H1 (cell line): ENCODE results near the gene GFI1B. TPM values are rescaled to one million over a fixed set of nuclear protein-coding genes. Genes with fewer than 3 reads are reported as not detected.

ENCODE experiments used
- CTCF ChIA-PET: fragments of 300-600 bp; sonication (Branson Sonifier 250); formaldehyde crosslinking; loops from one replicate; lab custom pipeline; 2021; ENCODE audit not compliant: partially characterized antibody; lab: Charles Lee
- POLR2A ChIA-PET: fragments of 300-600 bp; sonication (Branson Sonifier 250); formaldehyde crosslinking; loops from one replicate; lab custom pipeline; 2021; ENCODE audit warnings: inconsistent platforms; ENCODE audit not compliant: partially characterized antibody; lab: Charles Lee
- DNase-seq, 2 experiments: peaks; one replicate each; pipeline versions ENCODE4 v3.0.0 to v3.0.0-alpha.2; 2010 to 2022; ENCODE audit warnings: low spot score in 2 of 2, low read depth in 1 of 2, mixed read lengths in 1 of 2
- FAIRE-seq: peaks from 2 replicates; lab custom pipeline; 2011; peaks lifted over from hg19 to GRCh38; lab: Jason Lieb, UNC
- H2AFZ ChIP-seq: 2 replicates; pipeline ENCODE4 v1.8.1; 2012; ENCODE audit warnings: low read length, inconsistent platforms
- H2AK5ac ChIP-seq: 2 replicates; pipeline ENCODE4 v1.6.1; 2013; ENCODE audit warnings: low read depth, low read length
- H2BK120ac ChIP-seq: replicated peaks from 2 replicates; pipeline ENCODE3; 2013; ENCODE audit warnings: low read depth, low read length, inconsistent platforms
- H2BK12ac ChIP-seq: 2 replicates; pipeline ENCODE4 v1.6.1; 2013; ENCODE audit warnings: low read depth, low read length
- H2BK15ac ChIP-seq: 2 replicates; pipeline ENCODE4 v1.6.1; 2013; ENCODE audit warnings: low read length
- H2BK20ac ChIP-seq: 2 replicates; pipeline ENCODE4 v1.6.1; 2013; ENCODE audit warnings: low read length
- H2BK5ac ChIP-seq: 2 replicates; pipeline ENCODE4 v1.6.1; 2013; ENCODE audit warnings: low read depth, low read length
- H3K14ac ChIP-seq: 2 replicates; pipeline ENCODE4 v1.6.1; 2013; ENCODE audit warnings: inconsistent platforms; ENCODE audit not compliant: insufficient read length
- H3K18ac ChIP-seq: 2 replicates; pipeline ENCODE4 v1.6.1; 2013; ENCODE audit warnings: low read length; ENCODE audit errors: extremely low read depth
- H3K23ac ChIP-seq: 2 replicates; pipeline ENCODE4 v1.6.1; 2013; ENCODE audit warnings: inconsistent platforms; ENCODE audit not compliant: insufficient read length
- H3K23me2 ChIP-seq: 2 replicates; pipeline ENCODE4 v1.6.1; 2013; ENCODE audit warnings: low read depth, low read length
- H3K27ac ChIP-seq: 2 replicates; pipeline ENCODE4 v1.6.1; 2011; ENCODE audit warnings: low read depth, low read length, inconsistent platforms
- H3K27me3 ChIP-seq, 4 experiments: replicated peaks in 1 of 4; 1 replicate in 1 of 4; 2 replicates in 3 of 4; pipeline versions ENCODE4 v1.6.1 to v1.8.1; 2011 to 2013; ENCODE audit warnings: low read length in 3 of 4, mild to moderate bottlenecking in 3 of 4, inconsistent platforms in 2 of 4, mixed read lengths in 2 of 4, moderate library complexity in 1 of 4; ENCODE audit not compliant: control insufficient read depth in 3 of 4, insufficient read depth in 3 of 4; ENCODE audit errors: extremely low read depth in 1 of 4
- H3K36me3 ChIP-seq, 4 experiments: 2 replicates each; pipeline versions ENCODE4 v1.6.1 to v1.8.1; 2011 to 2013; ENCODE audit warnings: mild to moderate bottlenecking in 4 of 4, low read length in 3 of 4, moderate library complexity in 2 of 4, control low read depth in 1 of 4, inconsistent platforms in 1 of 4; ENCODE audit not compliant: insufficient read depth in 4 of 4, control insufficient read depth in 2 of 4
- H3K4ac ChIP-seq: replicated peaks from 2 replicates; pipeline ENCODE3; 2013; ENCODE audit warnings: low read length, low read depth, mixed read lengths, inconsistent platforms; ENCODE audit not compliant: insufficient read length
- H3K4me1 ChIP-seq, 4 experiments: replicated peaks in 1 of 4; 1 replicate in 1 of 4; 2 replicates in 3 of 4; pipeline versions ENCODE4 v1.6.1 to v1.8.1; 2011 to 2013; ENCODE audit warnings: low read length in 3 of 4, inconsistent platforms in 2 of 4, mixed read lengths in 1 of 4; ENCODE audit not compliant: insufficient read depth in 4 of 4, control insufficient read depth in 3 of 4
- H3K4me2 ChIP-seq, 2 experiments: 2 replicates each; pipeline versions ENCODE4 v1.6.1 to v1.8.1; 2011 to 2013; ENCODE audit warnings: low read depth in 2 of 2, low read length in 2 of 2, control low read depth in 1 of 2, inconsistent platforms in 1 of 2, mild to moderate bottlenecking in 1 of 2; ENCODE audit not compliant: insufficient read depth in 1 of 2
- H3K4me3 ChIP-seq, 4 experiments: fragments of 200-600, 300-600 bp in 1 of 4; sonication (generic), shearing (Covaris generic), sonication (Bioruptor Twin) in 1 of 4; 2 replicates each; pipeline versions ENCODE4 v1.5.1 to v1.8.1; 2011 to 2016; ENCODE audit warnings: low read length in 4 of 4, low read depth in 3 of 4, control low read depth in 2 of 4, inconsistent platforms in 2 of 4, mild to moderate bottlenecking in 2 of 4, mixed read lengths in 1 of 4, moderate library complexity in 1 of 4; ENCODE audit not compliant: insufficient read depth in 2 of 4; ENCODE audit errors: extremely low read depth in 1 of 4
- H3K56ac ChIP-seq: replicated peaks from 2 replicates; pipeline ENCODE3; 2013; ENCODE audit warnings: low read depth, mild to moderate bottlenecking, mixed read lengths, low read length, inconsistent platforms; ENCODE audit not compliant: insufficient read length
- H3K79me1 ChIP-seq: 2 replicates; pipeline ENCODE4 v1.6.1; 2013; ENCODE audit warnings: low read depth, low read length, control low read depth
- H3K79me2 ChIP-seq, 2 experiments: 2 replicates each; pipeline versions ENCODE4 v1.6.1 to v1.8.1; 2012 to 2013; ENCODE audit warnings: low read length in 2 of 2, mild to moderate bottlenecking in 2 of 2, inconsistent platforms in 1 of 2; ENCODE audit not compliant: insufficient read depth in 2 of 2, control insufficient read depth in 1 of 2
- H3K9ac ChIP-seq, 4 experiments: replicated peaks in 1 of 4; 1 replicate in 1 of 4; 2 replicates in 3 of 4; pipeline versions ENCODE4 v1.6.1 to v1.8.1; 2011 to 2013; ENCODE audit warnings: low read depth in 3 of 4, low read length in 3 of 4, control low read depth in 2 of 4, mild to moderate bottlenecking in 2 of 4, moderate library complexity in 2 of 4, inconsistent platforms in 1 of 4; ENCODE audit errors: extremely low read depth in 1 of 4
- H3K9me3 ChIP-seq, 2 experiments: 2 replicates each; pipeline versions ENCODE4 v1.6.1 to v1.8.1; 2012 to 2013; ENCODE audit warnings: mild to moderate bottlenecking in 2 of 2, moderate library complexity in 2 of 2, control low read depth in 1 of 2, inconsistent platforms in 1 of 2, low read depth in 1 of 2, low read length in 1 of 2, mixed read lengths in 1 of 2; ENCODE audit not compliant: insufficient read depth in 2 of 2
- H4K20me1 ChIP-seq, 2 experiments: replicated peaks in 1 of 2; 2 replicates each; pipeline versions ENCODE3 to v1.8.1; 2011 to 2013; ENCODE audit warnings: inconsistent platforms in 2 of 2, low read length in 2 of 2, mild to moderate bottlenecking in 1 of 2; ENCODE audit not compliant: insufficient read depth in 2 of 2, control insufficient read depth in 1 of 2
- H4K5ac ChIP-seq: 2 replicates; pipeline ENCODE4 v1.6.1; 2013; ENCODE audit warnings: low read length, low read depth, mixed read lengths, inconsistent platforms; ENCODE audit not compliant: insufficient read length
- H4K8ac ChIP-seq: 2 replicates; pipeline ENCODE4 v1.8.0; 2013; ENCODE audit warnings: mild to moderate bottlenecking, moderate library complexity, low read length, inconsistent platforms; ENCODE audit not compliant: insufficient read depth; ENCODE audit errors: extremely low read depth
- H4K91ac ChIP-seq: replicated peaks from 2 replicates; pipeline ENCODE3; 2013; ENCODE audit warnings: low read length, mixed read lengths, inconsistent platforms; ENCODE audit not compliant: insufficient read length
- ASH2L ChIP-seq: fragments of 200-600, 300-600 bp; sonication (generic); IDR thresholded peaks from one replicate; pipeline ENCODE4 v1.7.1; 2017; ENCODE audit warnings: low read length
- BACH1 ChIP-seq: IDR thresholded peaks from 2 replicates; pipeline ENCODE4 v1.6.1; 2012; ENCODE audit warnings: low read length, improper control_type of control experiment
- BRCA1 ChIP-seq: IDR thresholded peaks from 2 replicates; pipeline ENCODE4 v1.6.1; 2012; ENCODE audit warnings: low read depth, low read length, improper control_type of control experiment
- CEBPB ChIP-seq: IDR thresholded peaks from 2 replicates; pipeline ENCODE4 v1.6.1; 2012; ENCODE audit warnings: low read depth, low read length
- CHD2 ChIP-seq: IDR thresholded peaks from 2 replicates; pipeline ENCODE4 v1.6.1; 2012; ENCODE audit warnings: low read length, improper control_type of control experiment
- GABPA ChIP-seq: IDR thresholded peaks from 2 replicates; pipeline ENCODE4 v1.6.1; 2011; ENCODE audit warnings: mild to moderate bottlenecking, low read length, moderate library complexity, borderline replicate concordance; ENCODE audit not compliant: insufficient read depth
- JUN ChIP-seq: IDR thresholded peaks from 2 replicates; pipeline ENCODE4 v1.6.1; 2011; ENCODE audit warnings: low read depth, mild to moderate bottlenecking, improper control_type of control experiment, low read length
- JUND ChIP-seq: IDR thresholded peaks from 2 replicates; pipeline ENCODE4 v1.6.1; 2011; ENCODE audit warnings: mild to moderate bottlenecking, improper control_type of control experiment, low read length
- KDM1A ChIP-seq: fragments of 200-600, 300-600 bp; sonication (generic); IDR thresholded peaks from 2 replicates; pipeline ENCODE4 v1.7.1; 2016; ENCODE audit warnings: mild to moderate bottlenecking, low read length, borderline replicate concordance
- PHF8 ChIP-seq: fragments of 200-600 bp; sonication (generic); conservative IDR thresholded peaks from 2 replicates; pipeline ENCODE4 v1.7.1; 2012; ENCODE audit warnings: low read depth, mild to moderate bottlenecking, inconsistent platforms, low read length, moderate library complexity
- RBBP5 ChIP-seq: IDR thresholded peaks from 2 replicates; pipeline ENCODE4 v1.7.1; 2012; ENCODE audit warnings: low read depth, mild to moderate bottlenecking, inconsistent platforms, low read length, moderate library complexity, borderline replicate concordance
- SRF ChIP-seq: IDR thresholded peaks from 2 replicates; pipeline ENCODE4 v1.6.1; 2011; ENCODE audit warnings: mild to moderate bottlenecking, low read depth, low read length, moderate library complexity
- TAF1 ChIP-seq: IDR thresholded peaks from 2 replicates; pipeline ENCODE4 v1.6.1; 2011; ENCODE audit warnings: mild to moderate bottlenecking, low read depth, low read length
- TBP ChIP-seq: IDR thresholded peaks from 2 replicates; pipeline ENCODE4 v1.6.1; 2011; ENCODE audit warnings: low read depth, low read length, improper control_type of control experiment
- TEAD4 ChIP-seq: IDR thresholded peaks from 2 replicates; pipeline ENCODE4 v1.6.1; 2012; ENCODE audit warnings: low read depth, low read length, inconsistent platforms, mixed read lengths
- ZNF274 ChIP-seq: IDR thresholded peaks from 2 replicates; pipeline ENCODE4 v1.7.0; 2012; ENCODE audit warnings: low read length, borderline replicate concordance; ENCODE audit errors: extremely low read depth
- WGBS, 2 experiments: shearing (Covaris generic) in 1 of 2; methylation state at CpG; one replicate each; pipeline versions ENCODE4 v1.1.6 to v1.1.7; 2013 to 2015; ENCODE audit warnings: low lambda C conversion rate in 2 of 2, mixed read lengths in 2 of 2, inconsistent platforms in 1 of 2, low coverage in 1 of 2, missing lambda C conversion rate in 1 of 2; ENCODE audit not compliant: insufficient replicate concordance in 2 of 2, insufficient coverage in 1 of 2, insufficient read length in 1 of 2; ENCODE audit errors: extremely low coverage in 1 of 2, missing lambda C conversion rate in 1 of 2; 5-methylcytosine and 5-hydroxymethylcytosine counted together
- polyA plus RNA-seq, 7 experiments: library from polyadenylated mRNA; depleted of rRNA in 3 of 7; stranded (reverse) in 5 of 7; unstranded in 2 of 7; fragments of >200 nt in 5 of 7; fragments of 200-250 nt in 2 of 7; gene quantifications; 1 replicate in 5 of 7; 2 replicates in 1 of 7; 4 replicates in 1 of 7; pipeline versions ENCODE4 v1.2.1 to v1.2.3, GENCODE V29; 2011 to 2013; ENCODE audit warnings: missing spikeins in 2 of 7, mixed read lengths in 2 of 7
- total RNA-seq: library from RNA; stranded (reverse); fragmentation: NEBNext Ultra II Directional; extraction: Animal tissue kit (Norgen Biotek cat#: 25700); gene quantifications from 2 replicates; pipeline ENCODE4 v1.2.1, GENCODE V29; 2021

Gene GFI1B
- total and polyA plus RNA-seq, 2 of the 8 experiments (the other 6 are each of a cell fraction or from before 2014, with no cell fraction given), result 0.09 to 0.11 TPM

GRCh38 chr9:133003071-133003461, 24.6 kb downstream of the GFI1B start:
- Histone ChIP-seq H3K23ac (no peak overlapping the region), H2BK20ac (no peak overlapping the region), H3K9ac (no peak overlapping the region), H4K91ac (no peak overlapping the region), H2BK120ac (no peak overlapping the region), H3K56ac (no peak overlapping the region), H2BK12ac (no peak overlapping the region), H3K23me2 (peaks cover 6% of the 10 kb centered on the region; the same call in 1 of the 2 replicates), H2BK15ac (no peak overlapping the region), H3K27ac (no peak overlapping the region), H2AK5ac (no peak overlapping the region), H4K5ac (no peak overlapping the region), H2BK5ac (no peak overlapping the region), H3K4me2 (peak overlapping the region in 1 of 2 experiments; percentile 55; a peak in 2 of 4 replicates), H3K79me1 (no peaks in the 10 kb centered on the region), H4K20me1 (peaks cover 0 to 3% of the 10 kb centered on the region in 2 experiments), H3K4me3 (0 out of 8 replicates have a peak overlapping the region, but pooled peaks of 1 of the 4 experiments have one; percentile 12), H3K4ac (no peak overlapping the region), H3K27me3 (peaks cover 0 to 40% (median 23%) of the 10 kb centered on the region in 4 experiments; a peak in 5 of 7 replicates), H3K14ac (no peak overlapping the region), H3K79me2 (no peaks in the 10 kb centered on the region), H3K9me3 (no peaks in the 10 kb centered on the region), H4K8ac (no peak overlapping the region), H3K36me3 (no peaks in the 10 kb centered on the region), H3K4me1 (peaks cover 3 to 25% (median 18%) of the 10 kb centered on the region in 4 experiments), H2AFZ (no peak overlapping the region), H3K18ac (no peak overlapping the region)
- 87% methylated on average over 13 of the region's 13 CpGs; no CpG with 5 or more reads in 1 of the 2 experiments for WGBS, 2 experiments
- DNase-seq (no peak), FAIRE-seq (no peak)
- ChIA-PET POLR2A (interaction anchor here (1.0 to 1.3 kb wide), 5 partner anchors 9 to 144 kb away, joined by 3 to 6 read pairs (median 3); partner anchors contain the start of gene GTF3C5), CTCF (interaction anchor here (0.7 to 8.2 kb wide), 7 partner anchors 9 to 1004 kb away, joined by 3 to 57 read pairs (median 3); no protein-coding TSS in a partner anchor)
- TF ChIP-seq RBBP5 (no peak), ZNF274 (no peak), TEAD4 (no peak), CHD2 (no peak), GABPA (no peak), BACH1 (no peak), BRCA1 (no peak), TAF1 (no peak), SRF (no peak), KDM1A (no peak), JUN (no peak), CEBPB (no peak), JUND (no peak), TBP (no peak), PHF8 (no peak), ASH2L (no peak)
